ENCODE data around the gene C1QTNF9B. TPM values are rescaled to one million over a fixed set of nuclear protein-coding genes. Genes with fewer than 3 reads are reported as not detected.

C1QTNF9B gene
- total and polyA plus RNA-seq, 2 of the 8 experiments (the other 6 are each of a cell fraction or from before 2014, with no cell fraction given) = 0.11 TPM; not detected in 1

DNA sequence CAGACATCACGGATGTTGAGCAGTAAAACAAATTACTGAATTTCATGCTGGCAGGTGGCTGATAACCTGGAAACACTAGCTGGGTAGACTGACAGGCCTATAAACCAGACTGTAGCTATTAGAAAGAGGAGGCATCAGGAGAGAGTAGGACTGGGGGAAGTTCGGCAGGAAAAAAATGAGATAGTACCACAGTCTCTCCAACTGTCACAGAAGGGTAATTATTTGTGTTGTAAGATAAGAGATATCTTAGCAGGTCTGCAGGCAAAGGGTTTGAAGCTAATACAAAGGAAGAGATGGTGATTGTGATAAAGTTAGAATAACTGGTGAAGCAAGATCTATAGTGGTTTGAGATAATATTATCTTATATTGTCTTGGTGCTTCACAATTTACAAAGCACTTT, 49.8 kb downstream of the C1QTNF9B start:
- Histone ChIP-seq H3K4me3 (ENCODE audit: extremely low read depth in 1 of 4, insufficient read depth in 2 of 4, low read depth in 3 of 4, low read length in 4 of 4) (no peak overlapping the region), H4K8ac (ENCODE audit: extremely low read depth, insufficient read depth, low read length) (no peak overlapping the region), H3K4ac (replicated peaks; ENCODE audit: insufficient read length, low read depth, low read length) (no peak overlapping the region), H3K36me3 (ENCODE audit: control insufficient read depth in 2 of 4, insufficient read depth in 4 of 4, low read length in 3 of 4) (no peaks in the 10 kb centered on the region), H2BK15ac (ENCODE audit: low read length) (no peak overlapping the region), H3K4me1 (replicated peaks in 1 of 4; ENCODE audit: control insufficient read depth in 3 of 4, insufficient read depth in 4 of 4, low read length in 3 of 4) (peaks cover 0 to 3% (median 0%) of the 10 kb centered on the region in 4 experiments; a peak in 1 of 7 replicates), H2BK120ac (replicated peaks; ENCODE audit: low read depth, low read length) (no peak overlapping the region), H3K9me3 (ENCODE audit: insufficient read depth in 2 of 2, low read depth in 1 of 2, low read length in 1 of 2) (no peaks in the 10 kb centered on the region), H3K18ac (ENCODE audit: extremely low read depth, low read length) (no peak overlapping the region), H3K9ac (replicated peaks in 1 of 4; ENCODE audit: extremely low read depth in 1 of 4, low read depth in 3 of 4, low read length in 3 of 4) (no peak overlapping the region), H2BK20ac (ENCODE audit: low read length) (no peak overlapping the region), H2BK12ac (ENCODE audit: low read depth, low read length) (no peak overlapping the region), H3K27me3 (replicated peaks in 1 of 4; ENCODE audit: control insufficient read depth in 3 of 4, extremely low read depth in 1 of 4, insufficient read depth in 3 of 4, low read length in 3 of 4) (no peaks in the 10 kb centered on the region), H3K79me1 (ENCODE audit: low read depth, low read length) (no peaks in the 10 kb centered on the region), H2BK5ac (ENCODE audit: low read depth, low read length) (no peak overlapping the region), H3K79me2 (ENCODE audit: control insufficient read depth in 1 of 2, insufficient read depth in 2 of 2, low read length in 2 of 2) (no peaks in the 10 kb centered on the region), H3K23me2 (ENCODE audit: low read depth, low read length) (no peaks in the 10 kb centered on the region), H4K5ac (ENCODE audit: insufficient read length, low read depth, low read length) (no peak overlapping the region), H3K56ac (replicated peaks; ENCODE audit: insufficient read length, low read depth, low read length) (no peak overlapping the region), H3K23ac (ENCODE audit: insufficient read length) (no peak overlapping the region), H3K14ac (ENCODE audit: insufficient read length) (no peak overlapping the region), H4K91ac (replicated peaks; ENCODE audit: insufficient read length, low read length) (no peak overlapping the region), H3K27ac (ENCODE audit: low read depth, low read length) (no peak overlapping the region), H2AK5ac (ENCODE audit: low read depth, low read length) (no peak overlapping the region), H2AFZ (ENCODE audit: low read length) (no peak overlapping the region), H3K4me2 (ENCODE audit: insufficient read depth in 1 of 2, low read depth in 2 of 2, low read length in 2 of 2) (no peak overlapping the region), H4K20me1 (replicated peaks in 1 of 2; ENCODE audit: control insufficient read depth in 1 of 2, insufficient read depth in 2 of 2, low read length in 2 of 2) (no peaks in the 10 kb centered on the region)
- DNase-seq (ENCODE audit: low read depth in 1 of 2, low spot score in 2 of 2) (no peak), FAIRE-seq (no peak)
- ChIA-PET CTCF (ENCODE audit: partially characterized antibody) (no interaction called here), POLR2A (ENCODE audit: partially characterized antibody) (no interaction called here)
- WGBS, 2 experiments (ENCODE audit: extremely low coverage in 1 of 2, insufficient coverage in 1 of 2, insufficient read length in 1 of 2, insufficient replicate concordance in 2 of 2, low coverage in 1 of 2, low lambda C conversion rate in 2 of 2, missing lambda C conversion rate in 1 of 2) = 80% methylated on average over 2 of the region's 2 CpGs; no CpG with 5 or more reads in 1 of the 2 experiments
- TF ChIP-seq RXRA (IDR thresholded peaks at IDR 0.05; ENCODE audit: insufficient read depth, low read depth, low read length) (no peak), BRCA1 (IDR thresholded peaks at IDR 0.05; ENCODE audit: low read depth, low read length) (no peak), CEBPB (IDR thresholded peaks at IDR 0.05; ENCODE audit: low read depth, low read length) (no peak), RAD21 (IDR thresholded peaks at IDR 0.05 in 1 of 2, conservative IDR thresholded peaks at IDR 0.05 in 1 of 2; ENCODE audit: low read depth in 2 of 2, low read length in 2 of 2) (no peak), TAF7 (optimal IDR thresholded peaks at IDR 0.05; ENCODE audit: borderline replicate concordance, low read depth, low read length) (no peak), CREB1 (IDR thresholded peaks at IDR 0.05) (no peak), SP4 (IDR thresholded peaks at IDR 0.05; ENCODE audit: low read length) (no peak), TEAD4 (IDR thresholded peaks at IDR 0.05; ENCODE audit: low read depth, low read length) (no peak), RBBP5 (IDR thresholded peaks at IDR 0.05; ENCODE audit: borderline replicate concordance, low read depth, low read length) (no peak), RFX5 (IDR thresholded peaks at IDR 0.05; ENCODE audit: borderline replicate concordance, low read depth, low read length) (no peak), RNF2 (IDR thresholded peaks at IDR 0.05; ENCODE audit: borderline replicate concordance, low read depth, low read length, missing control alignments, poor library complexity, severe bottlenecking) (no peak), BCL11A (IDR thresholded peaks at IDR 0.05; ENCODE audit: low read depth in 2 of 2, low read length in 2 of 2) (no peak), NRF1 (IDR thresholded peaks at IDR 0.05; ENCODE audit: low read depth, low read length) (no peak)
